Fibroblast of peridontal ligament (primary cell): ENCODE measurements around the gene CDHR5.

ENCODE experiments used
- DNase-seq: peaks from one replicate; pipeline ENCODE4 v3.0.0-alpha.2; 2010; ENCODE audit errors: extremely low read depth

Gene CDHR5

DNA sequence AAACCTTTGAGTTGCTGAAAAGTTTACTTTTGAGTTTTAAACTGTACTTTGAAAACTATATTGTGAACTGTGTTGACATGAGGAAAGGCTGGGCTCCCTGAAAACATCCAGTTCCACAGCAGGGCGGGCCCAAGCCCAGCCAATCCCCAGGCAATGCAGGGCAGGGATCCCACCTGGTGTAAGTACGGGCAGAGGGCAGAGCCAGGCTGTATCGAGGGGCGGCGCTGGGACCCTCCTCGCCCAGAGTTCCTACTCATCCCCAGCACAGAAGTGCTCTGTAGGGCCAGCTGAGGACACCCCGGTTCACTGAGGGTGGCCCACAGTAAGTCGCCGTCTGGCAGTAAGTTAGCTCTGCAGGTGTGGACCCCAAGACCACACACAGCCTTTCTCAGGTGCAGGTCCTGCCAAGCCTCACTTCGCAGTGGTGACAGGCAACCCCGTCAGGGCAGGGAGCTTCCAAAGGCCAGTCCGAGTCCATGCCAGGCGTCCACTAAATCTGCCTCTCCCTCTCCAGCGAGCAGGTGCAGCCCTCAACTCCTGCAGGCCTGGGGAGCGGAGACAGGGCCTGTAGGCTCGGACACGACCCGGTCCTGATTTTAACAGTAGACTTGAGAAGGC is 57.6 kb downstream of the CDHR5 start:
- no peak for DNase-seq
